Measurements from ENCODE around the gene TINCR. TPM values are rescaled to one million over a fixed set of nuclear protein-coding genes. Genes with fewer than 3 reads are reported as not detected.
"Not testable (repeated sequence)": the region's sequence is repeated elsewhere in the genome, so short reads cannot be mapped to it uniquely, and the experiment has no call there.

Gene TINCR
- total RNA-seq, result not detected
- long read RNA-seq, result 0 reads

GRCh38 chr19:5567360-5567969 is at the start of gene TINCR:
TSS of gene TINCR (minus strand) at chr19:5567953.
- DNase-seq (no peak), ATAC-seq (ENCODE audit: poor library complexity) (no peak)

GRCh38 chr19:5617080-5617479 is 49.3 kb upstream of the TINCR start:
- DNase-seq, result no peak
- intact Hi-C loops (cut with DNase I), result no loop called here
- no peak for ATAC-seq (ENCODE audit: poor library complexity)

More at GRCh38 chr19:5567360-5567969, at the start of gene TINCR:
- intact Hi-C loops (cut with DNase I), result no loop called here

- intact Hi-C loops (cut with DNase I), result no loop called here
- DNase-seq (no peak), ATAC-seq (ENCODE audit: poor library complexity) (no peak)
Measured at GRCh38 chr19:5615756-5616327, 48.1 kb upstream of the TINCR start.

GRCh38 chr19:5612891-5613865 is 45.4 kb upstream of the TINCR start:
- ATAC-seq (ENCODE audit: poor library complexity) (peak; percentile 70), DNase-seq (no peak)
- intact Hi-C loops (cut with DNase I), result no loop called here

GRCh38 chr19:5609881-5610448 is 42.2 kb upstream of the TINCR start:
- ATAC-seq (ENCODE audit: poor library complexity), result no peak
- intact Hi-C loops (cut with DNase I), result no loop called here
- no peak for DNase-seq

- intact Hi-C loops (cut with DNase I); ATAC-seq (ENCODE audit: poor library complexity); DNase-seq: not testable (repeated sequence)
Measured at GRCh38 chr19:5608766-5609165, 41.0 kb upstream of the TINCR start.

GRCh38 chr19:5608291-5608690 is 40.5 kb upstream of the TINCR start:
- intact Hi-C loops (cut with DNase I), result no loop called here
- DNase-seq (no peak), ATAC-seq (ENCODE audit: poor library complexity) (no peak)

GRCh38 chr19:5607318-5608275 is 39.8 kb upstream of the TINCR start:
- ATAC-seq (ENCODE audit: poor library complexity) (peak; percentile 26), DNase-seq (no peak)
- intact Hi-C loops (cut with DNase I), result no loop called here

GRCh38 chr19:5605362-5605761 is 37.6 kb upstream of the TINCR start:
- DNase-seq (no peak), ATAC-seq (ENCODE audit: poor library complexity) (no peak)
- intact Hi-C loops (cut with DNase I), result no loop called here

GRCh38 chr19:5603626-5604025 is 35.9 kb upstream of the TINCR start:
- intact Hi-C loops (cut with DNase I), result no loop called here
- ATAC-seq (ENCODE audit: poor library complexity), result no peak
- DNase-seq, result no peak

GRCh38 chr19:5600797-5601196 is 33.0 kb upstream of the TINCR start:
- intact Hi-C loops (cut with DNase I), result no loop called here
- ATAC-seq (ENCODE audit: poor library complexity) (no peak), DNase-seq (no peak)

GRCh38 chr19:5595745-5596144 is 28.0 kb upstream of the TINCR start:
- ATAC-seq (ENCODE audit: poor library complexity) (no peak), DNase-seq (no peak)
- intact Hi-C loops (cut with DNase I), result no loop called here

- intact Hi-C loops (cut with DNase I), result no loop called here
- no peak for ATAC-seq (ENCODE audit: poor library complexity)
- DNase-seq, result no peak
Measured at GRCh38 chr19:5595129-5595528, 27.4 kb upstream of the TINCR start.

- intact Hi-C loops (cut with DNase I), result no loop called here
- DNase-seq (no peak), ATAC-seq (ENCODE audit: poor library complexity) (no peak)
Measured at GRCh38 chr19:5594521-5594950, 26.8 kb upstream of the TINCR start.

- intact Hi-C loops (cut with DNase I), result no loop called here
- ATAC-seq (ENCODE audit: poor library complexity) (no peak), DNase-seq (no peak)
Measured at GRCh38 chr19:5593343-5594255, 25.8 kb upstream of the TINCR start.

GRCh38 chr19:5592531-5593342 is 25.0 kb upstream of the TINCR start:
- DNase-seq, result no peak
- no peak for ATAC-seq (ENCODE audit: poor library complexity)
- intact Hi-C loops (cut with DNase I), result no loop called here
